Endothelial cell (in vitro differentiated cells): ENCODE data around the gene CDHR1. TPM values are rescaled to one million over a fixed set of nuclear protein-coding genes. Genes with fewer than 3 reads are reported as not detected.

Experiments
- DNase-seq: peaks from one replicate; pipeline ENCODE4 v3.0.0; 2021; ENCODE audit warnings: low spot score
- H3K27ac Mint-ChIP-seq: one replicate; pipeline ENCODE4 v1.8.0; 2021; ENCODE audit warnings: mixed read lengths, inconsistent platforms; ENCODE audit not compliant: unreplicated experiment
- H3K27me3 Mint-ChIP-seq: one replicate; pipeline ENCODE4 v1.8.0; 2021; ENCODE audit warnings: mild to moderate bottlenecking, moderate library complexity, mixed read lengths, inconsistent platforms; ENCODE audit not compliant: unreplicated experiment
- H3K36me3 Mint-ChIP-seq: one replicate; pipeline ENCODE4 v1.8.0; 2021; ENCODE audit warnings: mild to moderate bottlenecking, low read depth, mixed read lengths, inconsistent platforms; ENCODE audit not compliant: unreplicated experiment
- H3K4me1 Mint-ChIP-seq: one replicate; pipeline ENCODE4 v1.8.0; 2021; ENCODE audit warnings: mild to moderate bottlenecking, mixed read lengths, inconsistent platforms; ENCODE audit not compliant: unreplicated experiment
- H3K4me3 Mint-ChIP-seq: one replicate; pipeline ENCODE4 v1.8.0; 2021; ENCODE audit warnings: mild to moderate bottlenecking, mixed read lengths, inconsistent platforms; ENCODE audit not compliant: unreplicated experiment
- H3K9me3 Mint-ChIP-seq: one replicate; pipeline ENCODE4 v1.8.0; 2021; ENCODE audit warnings: mixed read lengths, inconsistent platforms; ENCODE audit not compliant: unreplicated experiment
- total RNA-seq: library from RNA; stranded (reverse); fragmentation: NEBNext Ultra II Directional; extraction: Animal tissue kit (Norgen Biotek cat#: 25700); gene quantifications from one replicate; pipeline ENCODE4 v1.2.1, GENCODE V29; 2021; ENCODE audit not compliant: unreplicated experiment
- TF ChIP-seq, protein P1 (sequence below): fragments of 200-600 bp; sonication (generic); IDR thresholded peaks from one replicate; pipeline ENCODE4 v1.5.0; 2021; ENCODE audit warnings: antibody characterized with exemption; ENCODE audit not compliant: unreplicated experiment

CDHR1 gene
- total RNA-seq, 1 donor from 2014 or later, result 1.3 TPM

DNA sequence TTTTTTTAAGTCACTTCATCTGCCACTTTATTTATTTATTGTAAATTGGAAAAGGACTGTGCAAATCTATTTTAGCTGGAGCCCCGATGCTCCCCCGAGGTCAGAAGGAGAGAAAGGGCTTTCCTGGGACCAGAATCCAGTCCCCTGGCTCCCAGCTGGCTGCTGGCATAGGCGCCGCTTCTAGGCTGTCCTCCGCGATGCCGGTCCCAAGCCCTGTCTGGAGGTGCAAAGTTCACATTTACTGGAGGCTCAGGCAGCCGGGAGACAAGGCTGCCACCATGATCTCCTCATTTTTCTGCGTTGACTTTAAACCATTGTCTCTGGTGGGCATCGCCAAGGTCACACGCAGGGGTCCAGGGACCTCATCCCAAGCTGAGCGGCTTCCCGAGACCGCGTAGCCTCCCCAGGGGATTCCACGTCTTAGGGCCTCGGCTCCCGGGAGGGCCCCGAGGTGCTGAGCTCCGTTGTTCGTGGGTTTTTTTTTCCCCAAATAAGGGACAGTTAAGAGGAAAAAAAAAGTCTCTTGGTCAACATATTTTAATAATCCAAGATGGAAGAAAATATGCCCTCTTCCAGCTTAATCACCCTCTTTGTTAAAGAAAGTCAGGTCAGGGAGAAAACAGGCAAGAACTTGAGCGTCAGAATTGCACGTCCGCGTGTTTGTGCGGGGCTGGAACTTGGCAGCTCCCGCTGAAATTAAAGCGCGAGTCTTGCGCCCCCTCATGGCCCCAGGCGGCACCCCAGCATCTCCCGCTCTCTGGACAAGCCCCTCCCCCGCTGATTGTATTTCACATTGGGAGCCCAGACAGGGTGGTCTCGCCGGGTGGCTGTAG, 62.4 kb downstream of the CDHR1 start:
- H3K36me3 Mint-ChIP-seq, result no peaks in the 10 kb centered on the region
- TF ChIP-seq, protein P1, sequence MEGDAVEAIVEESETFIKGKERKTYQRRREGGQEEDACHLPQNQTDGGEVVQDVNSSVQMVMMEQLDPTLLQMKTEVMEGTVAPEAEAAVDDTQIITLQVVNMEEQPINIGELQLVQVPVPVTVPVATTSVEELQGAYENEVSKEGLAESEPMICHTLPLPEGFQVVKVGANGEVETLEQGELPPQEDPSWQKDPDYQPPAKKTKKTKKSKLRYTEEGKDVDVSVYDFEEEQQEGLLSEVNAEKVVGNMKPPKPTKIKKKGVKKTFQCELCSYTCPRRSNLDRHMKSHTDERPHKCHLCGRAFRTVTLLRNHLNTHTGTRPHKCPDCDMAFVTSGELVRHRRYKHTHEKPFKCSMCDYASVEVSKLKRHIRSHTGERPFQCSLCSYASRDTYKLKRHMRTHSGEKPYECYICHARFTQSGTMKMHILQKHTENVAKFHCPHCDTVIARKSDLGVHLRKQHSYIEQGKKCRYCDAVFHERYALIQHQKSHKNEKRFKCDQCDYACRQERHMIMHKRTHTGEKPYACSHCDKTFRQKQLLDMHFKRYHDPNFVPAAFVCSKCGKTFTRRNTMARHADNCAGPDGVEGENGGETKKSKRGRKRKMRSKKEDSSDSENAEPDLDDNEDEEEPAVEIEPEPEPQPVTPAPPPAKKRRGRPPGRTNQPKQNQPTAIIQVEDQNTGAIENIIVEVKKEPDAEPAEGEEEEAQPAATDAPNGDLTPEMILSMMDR, result peak; percentile 81
- H3K4me3 Mint-ChIP-seq, result no peak overlapping the region
- no peak overlapping the region for H3K27ac Mint-ChIP-seq
- DNase-seq, result peak; percentile 70
- peaks cover 8% of the 10 kb centered on the region for H3K27me3 Mint-ChIP-seq
- H3K4me1 Mint-ChIP-seq, result no peaks in the 10 kb centered on the region
- no peaks in the 10 kb centered on the region for H3K9me3 Mint-ChIP-seq

DNA sequence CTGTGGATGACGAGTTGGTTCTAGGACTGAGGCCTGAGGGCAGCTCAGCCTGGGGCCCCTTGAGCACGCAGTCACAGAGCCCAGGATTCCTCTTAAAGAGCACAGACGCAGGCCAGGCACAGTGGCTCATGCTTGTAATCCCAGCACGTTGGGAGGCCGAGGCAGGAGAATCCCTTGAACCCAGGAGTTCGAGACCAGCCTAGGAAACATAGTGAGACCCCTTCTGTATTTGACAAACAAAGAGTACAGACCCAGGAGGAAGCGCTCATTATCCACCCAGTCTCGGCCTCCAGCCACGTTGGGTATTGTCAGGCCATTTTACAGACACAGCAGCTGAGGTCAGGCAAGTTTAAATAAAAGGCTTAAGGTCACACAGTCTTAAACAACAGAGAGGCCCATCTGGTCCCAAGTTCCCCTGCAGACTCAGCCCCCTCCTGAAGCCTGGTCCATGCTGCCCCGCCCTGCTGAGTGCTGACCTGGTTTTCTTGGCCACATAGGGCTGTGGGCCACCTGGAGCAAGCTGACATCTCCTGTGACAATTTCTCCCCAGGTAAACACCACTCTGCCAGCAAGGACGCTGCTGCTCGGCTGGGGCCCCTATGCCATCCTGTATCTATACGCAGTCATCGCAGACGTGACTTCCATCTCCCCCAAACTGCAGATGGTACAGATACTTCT, 63.1 kb downstream of the CDHR1 start:
- Mint-ChIP-seq H3K36me3 (no peaks in the 10 kb centered on the region), H3K27me3 (peaks cover 8% of the 10 kb centered on the region), H3K4me1 (no peaks in the 10 kb centered on the region), H3K9me3 (no peaks in the 10 kb centered on the region), H3K4me3 (no peak overlapping the region), H3K27ac (no peak overlapping the region)
- TF ChIP-seq, protein P1, result peak; percentile 35
- DNase-seq, result no peak

DNA sequence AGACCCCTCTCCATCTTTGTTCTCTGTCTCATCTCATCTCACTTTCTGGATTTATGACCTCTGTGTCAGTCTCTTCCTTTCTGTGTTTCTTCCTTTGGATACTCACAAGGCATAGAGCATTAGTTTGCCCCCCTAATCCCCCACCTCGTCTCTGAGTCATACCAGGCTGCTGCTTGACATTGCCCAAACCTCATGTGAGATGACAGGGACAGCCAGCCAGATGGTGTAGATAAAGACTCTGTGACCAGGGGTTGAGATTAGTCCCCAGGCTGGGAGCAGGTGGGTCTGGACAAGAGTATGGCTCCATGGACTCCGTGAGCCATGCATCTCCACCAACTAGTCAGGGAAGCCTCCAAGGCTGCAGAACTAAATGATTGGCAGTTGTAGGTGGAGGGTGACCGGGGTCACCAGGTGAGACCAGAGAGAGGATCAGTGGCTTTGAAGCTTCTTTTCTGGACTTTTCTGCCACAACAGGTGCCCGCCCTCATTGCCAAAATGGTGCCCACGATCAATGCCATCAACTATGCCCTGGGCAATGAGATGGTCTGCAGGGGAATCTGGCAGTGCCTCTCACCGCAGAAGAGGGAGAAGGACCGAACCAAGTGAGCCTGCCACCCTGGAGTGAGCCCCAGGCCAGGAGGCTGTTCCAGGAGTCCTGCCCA, 63.8 kb downstream of the CDHR1 start:
- H3K36me3 Mint-ChIP-seq, result no peaks in the 10 kb centered on the region

DNA sequence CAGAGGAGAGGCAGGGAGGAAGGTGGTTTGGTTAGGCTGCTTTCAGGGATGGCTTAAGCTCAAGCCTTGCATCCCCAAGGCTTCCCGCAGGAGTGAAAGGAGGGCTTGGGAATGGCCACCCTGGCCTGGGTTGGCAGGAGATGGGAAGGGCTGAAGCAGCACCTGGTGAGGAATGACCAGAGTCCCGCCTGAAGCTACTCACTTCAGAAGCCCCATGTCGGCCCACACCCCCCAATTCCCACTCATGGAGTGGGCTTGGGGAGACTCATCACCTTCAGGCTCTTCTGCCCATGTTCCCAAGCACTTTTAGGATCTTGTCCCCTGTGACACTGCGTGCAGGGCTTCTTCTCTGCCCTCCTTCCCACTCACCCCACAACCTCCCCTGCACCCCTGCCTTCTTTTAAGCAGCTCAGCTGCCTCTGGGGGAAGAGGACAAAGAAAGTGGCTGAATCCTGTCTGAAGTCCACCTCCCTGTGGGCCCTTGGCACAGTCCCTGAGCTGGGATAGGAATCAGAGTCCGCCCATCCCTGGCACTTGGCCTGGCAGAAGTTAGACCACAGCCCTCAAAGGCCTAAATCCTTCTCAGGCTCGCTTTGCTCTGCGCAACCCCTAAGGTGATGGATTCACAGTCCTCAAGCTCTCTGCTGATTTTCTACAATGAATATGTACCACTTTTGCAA, 67.0 kb downstream of the CDHR1 start:
- no peak overlapping the region for H3K27ac Mint-ChIP-seq
- no peaks in the 10 kb centered on the region for H3K9me3 Mint-ChIP-seq
- H3K27me3 Mint-ChIP-seq, result peaks cover 3% of the 10 kb centered on the region
- no peak for DNase-seq
- H3K36me3 Mint-ChIP-seq, result no peaks in the 10 kb centered on the region
- peaks cover 6% of the 10 kb centered on the region for H3K4me1 Mint-ChIP-seq
- TF ChIP-seq, protein P1, result no peak
- no peak overlapping the region for H3K4me3 Mint-ChIP-seq

More for the DNA sequence above, 63.8 kb downstream of the CDHR1 start:
- H3K4me1 Mint-ChIP-seq, result no peaks in the 10 kb centered on the region
- H3K9me3 Mint-ChIP-seq, result no peaks in the 10 kb centered on the region
- H3K4me3 Mint-ChIP-seq, result no peak overlapping the region
- DNase-seq, result no peak
- peaks cover 6% of the 10 kb centered on the region for H3K27me3 Mint-ChIP-seq
- H3K27ac Mint-ChIP-seq, result no peak overlapping the region
- TF ChIP-seq, protein P1, result no peak
